ENCODE measurements around the gene HECTD4. TPM values are rescaled to one million over a fixed set of nuclear protein-coding genes. Genes with fewer than 3 reads are reported as not detected.
A peak's percentile ranks its signal among the peaks of the same experiment; 100 is the strongest.

The HECTD4 gene
- total RNA-seq, 1 experiment from 2014 or later = 30.0 TPM

- Histone ChIP-seq H3K79me2 (ENCODE audit: insufficient read depth, low read length) (no peaks in the 10 kb centered on the region; the same call in 1 of the 2 replicates), H2BK120ac (ENCODE audit: low read depth, low read length, poor library complexity, severe bottlenecking) (no peak overlapping the region)
Observed at GRCh38 chr12:112362310-112362709, 19.9 kb downstream of the HECTD4 start.

More at GRCh38 chr12:112362310-112362709, 19.9 kb downstream of the HECTD4 start:
- no peak overlapping the region for H4K5ac ChIP-seq (ENCODE audit: insufficient read length, low read depth, low read length)
- H3K9ac ChIP-seq (ENCODE audit: extremely low read depth, insufficient read length, low read length) = no peak overlapping the region
- no peak for TF ChIP-seq CTCF (conservative IDR thresholded peaks at IDR 0.05)
- Mint-ChIP-seq H3K4me1 (peaks cover 0 to 6% of the 10 kb centered on the region in 2 experiments; a peak in 2 of 4 replicates), H3K9me3 (no peaks in the 10 kb centered on the region), H3K4me3 (no peak overlapping the region), H3K27ac (peak overlapping the region; percentile 12 to 46 (median 23); a peak in 2 of 7 replicates), H3K36me3 (ENCODE audit: insufficient read depth in 1 of 3, low read depth in 3 of 3) (no peaks in the 10 kb centered on the region), H3K27me3 (ENCODE audit: low read depth) (no peaks in the 10 kb centered on the region)
- no peaks in the 10 kb centered on the region for H3K9me3 ChIP-seq (ENCODE audit: control insufficient read depth, low read depth, low read length)
- DNase-seq = no peak
- H4K91ac ChIP-seq (ENCODE audit: insufficient read length, low read depth, low read length) = no peak overlapping the region
- no peak overlapping the region for H4K8ac ChIP-seq (replicated peaks; ENCODE audit: insufficient read length, low read depth, low read length)
- H2AFZ ChIP-seq (ENCODE audit: low read length) = no peak overlapping the region
- H3K4me2 ChIP-seq (ENCODE audit: insufficient read depth, insufficient read length, low read length) = no peak overlapping the region
- H3T11ph ChIP-seq (ENCODE audit: low read length) = no peak overlapping the region
- no CpG with 5 or more reads among the region's 3 CpGs for WGBS (ENCODE audit: extremely low coverage, insufficient read length, low lambda C conversion rate)
- no peak overlapping the region for H3K56ac ChIP-seq (ENCODE audit: insufficient read length, low read depth, low read length)
- no peak overlapping the region for H3K18ac ChIP-seq (ENCODE audit: insufficient read length, low read depth, low read length)
- H2BK15ac ChIP-seq (ENCODE audit: low read depth, low read length) = no peak overlapping the region
- H2BK12ac ChIP-seq (ENCODE audit: insufficient read length, low read depth, low read length) = no peak overlapping the region
- no peaks in the 10 kb centered on the region for H3K27me3 ChIP-seq (ENCODE audit: insufficient read depth, low read length)
- peaks cover 3% of the 10 kb centered on the region for H3K79me1 ChIP-seq (ENCODE audit: insufficient read depth, low read depth, low read length, poor library complexity, severe bottlenecking)
- H2BK20ac ChIP-seq (ENCODE audit: low read depth, low read length, poor library complexity, severe bottlenecking) = no peak overlapping the region
- H2AK5ac ChIP-seq (ENCODE audit: insufficient read length, low read length) = no peak overlapping the region
- no peak overlapping the region for H3K23ac ChIP-seq (ENCODE audit: insufficient read length, low read depth, low read length)
- no peaks in the 10 kb centered on the region for H3K23me2 ChIP-seq (ENCODE audit: insufficient read length, low read depth, low read length, poor library complexity, severe bottlenecking)
- H2BK5ac ChIP-seq (ENCODE audit: insufficient read length, low read length) = no peak overlapping the region
- no peak overlapping the region for H3K14ac ChIP-seq (ENCODE audit: insufficient read depth, low read length)
- H3K4me1 ChIP-seq (ENCODE audit: insufficient read depth, low read length) = no peaks in the 10 kb centered on the region
- H3K4ac ChIP-seq (ENCODE audit: low read depth, low read length) = no peak overlapping the region
- H4K20me1 ChIP-seq (ENCODE audit: control insufficient read depth, insufficient read depth, insufficient read length) = no peaks in the 10 kb centered on the region
- no peak overlapping the region for H3K27ac ChIP-seq (ENCODE audit: insufficient read length, low read depth, low read length)

Measured in H9 (cell line).